GM18870 (cell line): ENCODE results near the gene SREK1IP1.
A peak's percentile ranks its signal among the peaks of the same experiment; 100 is the strongest.

Source experiments
- ATAC-seq: cut with Tn5 transposase; IDR thresholded peaks from one replicate; pipeline ENCODE4 v1.9.1; 2021; ENCODE audit warnings: moderate library complexity; ENCODE audit not compliant: unreplicated experiment

SREK1IP1 gene

GRCh38 chr5:64768358-64769312, at the start of gene SREK1IP1, which contains the start of gene CWC27:
TSS of gene SREK1IP1 (minus strand) at chr5:64768691. CDS start at chr5:64768517, 174 bp downstream.
TSS of gene CWC27 (plus strand) at chr5:64768930. CDS start at chr5:64769147, 217 bp downstream.
- peak; percentile 97 for ATAC-seq

GRCh38 chr5:64818245-64818644, 49.8 kb upstream of the SREK1IP1 start:
- no peak for ATAC-seq

DNA sequence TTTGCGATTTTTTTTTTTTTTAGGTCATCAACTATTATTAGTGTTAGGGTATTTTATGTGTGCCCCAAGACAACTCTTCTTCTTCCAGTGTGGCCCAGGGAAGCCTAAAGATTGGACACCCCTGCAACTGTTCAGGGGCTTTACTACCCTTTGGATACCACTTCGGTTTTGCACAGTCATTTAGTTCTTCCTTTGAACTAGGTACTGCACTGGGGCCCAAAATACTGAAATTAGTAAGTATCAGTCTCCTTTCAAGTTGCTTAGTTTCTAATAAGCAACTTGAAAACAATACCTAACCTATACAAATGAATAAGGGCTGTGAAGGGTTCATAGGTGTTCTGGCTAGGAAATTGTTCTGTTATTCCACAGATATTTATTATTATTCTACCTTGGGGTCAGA, 45.6 kb upstream of the SREK1IP1 start:
- ATAC-seq = peak; percentile 97

DNA sequence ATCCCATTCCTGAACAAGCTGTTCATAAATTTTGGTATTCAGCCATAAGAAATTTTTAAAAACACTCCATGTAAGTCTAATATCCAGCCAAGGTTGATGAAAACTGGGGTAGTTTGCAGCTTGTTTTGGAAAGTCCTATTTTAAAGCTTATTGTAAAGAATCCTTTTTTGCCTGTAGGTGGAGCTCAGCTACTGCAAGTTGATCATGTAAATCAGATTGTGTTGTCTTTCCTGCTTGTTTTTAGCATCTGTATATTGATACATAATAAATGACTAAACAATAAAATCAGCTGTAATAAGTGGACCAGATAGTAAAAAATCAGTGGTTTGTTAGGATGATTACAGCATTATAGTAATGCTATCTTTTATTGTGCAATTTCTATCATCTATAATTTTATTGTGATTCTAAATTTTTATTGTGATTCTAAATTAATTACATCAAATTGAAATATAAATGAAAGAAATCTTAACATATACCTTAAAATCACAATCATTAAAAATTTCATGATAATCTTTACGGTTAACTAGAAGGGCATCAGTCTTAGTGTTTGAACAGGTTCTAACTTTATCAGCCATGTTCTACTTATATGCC, 42.7 kb upstream of the SREK1IP1 start:
- ATAC-seq = no peak

DNA sequence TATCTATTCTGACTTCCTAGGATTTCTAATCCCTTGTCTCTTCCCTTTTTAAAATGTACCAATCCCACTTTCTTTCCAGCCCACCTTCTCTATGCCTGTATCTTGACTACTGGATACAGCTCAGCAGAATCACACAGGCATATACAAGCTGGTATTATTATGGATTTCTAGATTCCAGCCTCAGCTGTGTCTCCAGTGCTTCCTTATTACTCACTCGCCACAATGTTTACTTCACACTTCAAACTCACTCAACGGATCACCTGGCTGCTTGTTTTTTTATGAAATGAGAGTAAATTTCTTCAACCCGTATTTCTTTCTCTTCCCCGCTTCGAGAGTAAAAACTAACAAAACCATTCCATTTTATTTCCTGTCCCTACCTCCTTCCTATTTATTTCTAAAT, 39.0 kb upstream of the SREK1IP1 start:
- no peak for ATAC-seq

DNA sequence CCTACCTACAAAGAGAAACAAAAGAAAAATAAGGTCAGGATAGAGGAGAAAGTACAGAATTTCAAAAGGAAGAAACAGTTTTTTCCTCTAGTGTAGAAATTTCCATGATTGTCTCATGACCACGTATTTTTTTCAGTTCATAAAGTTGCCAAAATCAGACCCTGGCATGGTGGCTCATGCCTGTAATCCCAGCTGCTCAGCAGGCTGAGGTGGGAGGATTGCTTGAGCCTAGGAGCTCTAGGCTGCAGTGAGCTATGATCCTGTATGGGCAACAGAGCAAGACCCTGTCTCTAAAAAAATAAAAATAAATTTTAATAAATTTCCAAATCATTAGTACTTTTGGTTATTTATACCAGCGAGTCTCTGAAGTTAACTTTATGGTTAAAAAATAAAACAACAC, 38.0 kb upstream of the SREK1IP1 start:
- ATAC-seq = no peak

DNA sequence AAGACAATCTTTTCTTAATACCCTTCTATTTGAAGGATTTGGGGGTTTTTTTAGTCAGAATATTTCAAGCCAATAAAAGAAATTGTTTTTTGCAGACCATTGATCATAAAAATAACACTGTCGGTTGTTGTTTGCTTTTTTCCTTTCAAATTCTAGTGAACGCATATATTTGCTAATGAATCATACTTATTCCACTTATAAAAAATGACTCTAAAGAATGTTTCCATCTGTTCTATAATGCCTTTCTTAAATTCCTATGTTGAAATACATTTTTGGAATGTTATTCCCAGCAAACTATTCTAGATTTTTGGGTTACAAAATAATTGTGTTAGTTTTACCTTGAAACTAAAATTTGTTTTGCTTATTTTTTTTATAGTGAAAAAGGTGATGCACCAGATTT, 32.4 kb upstream of the SREK1IP1 start:
- ATAC-seq = no peak

DNA sequence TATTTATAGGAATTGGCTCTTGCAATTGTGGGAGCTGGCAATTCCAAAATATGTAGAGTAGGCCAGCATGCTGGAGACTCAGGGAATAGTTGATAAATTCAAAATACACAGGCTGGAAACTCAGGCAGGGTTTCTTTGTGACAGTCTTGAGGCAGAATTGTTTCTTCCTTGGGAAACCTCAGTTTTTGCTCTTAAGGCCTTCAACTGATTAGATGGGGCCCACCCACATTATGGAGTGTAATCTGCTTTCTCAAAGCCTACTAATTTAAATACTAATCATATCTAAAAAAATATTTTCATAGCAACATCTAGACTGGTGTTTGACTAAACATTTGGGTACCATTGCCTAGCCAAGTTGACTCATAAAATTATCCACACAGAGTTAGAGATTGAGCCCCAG, 27.8 kb upstream of the SREK1IP1 start:
- ATAC-seq = no peak

GRCh38 chr5:64794053-64794770, 25.7 kb upstream of the SREK1IP1 start:
- ATAC-seq = no peak

DNA sequence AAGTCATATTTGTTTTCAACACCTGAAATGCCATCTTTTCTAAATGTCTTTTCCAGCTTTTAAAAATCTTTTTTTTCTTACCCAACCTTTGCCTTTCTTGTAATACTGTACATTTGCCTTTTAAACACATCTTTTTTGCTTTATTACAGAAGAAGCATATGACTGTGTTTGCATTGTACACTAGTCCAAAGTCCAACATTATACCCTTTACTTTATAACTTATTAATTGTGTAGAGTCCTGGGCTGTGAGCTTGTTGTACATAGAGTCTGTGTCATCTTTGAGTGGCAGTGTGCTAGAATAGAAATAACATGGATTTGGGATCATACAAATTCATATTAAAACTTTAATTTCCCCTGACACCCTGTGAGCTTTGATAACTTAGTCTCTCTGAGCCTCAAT, 24.0 kb upstream of the SREK1IP1 start:
- no peak for ATAC-seq

- no peak for ATAC-seq
Measured at GRCh38 chr5:64790210-64790609, 21.7 kb upstream of the SREK1IP1 start.

GRCh38 chr5:64789457-64789856, 21.0 kb upstream of the SREK1IP1 start:
- no peak for ATAC-seq

DNA sequence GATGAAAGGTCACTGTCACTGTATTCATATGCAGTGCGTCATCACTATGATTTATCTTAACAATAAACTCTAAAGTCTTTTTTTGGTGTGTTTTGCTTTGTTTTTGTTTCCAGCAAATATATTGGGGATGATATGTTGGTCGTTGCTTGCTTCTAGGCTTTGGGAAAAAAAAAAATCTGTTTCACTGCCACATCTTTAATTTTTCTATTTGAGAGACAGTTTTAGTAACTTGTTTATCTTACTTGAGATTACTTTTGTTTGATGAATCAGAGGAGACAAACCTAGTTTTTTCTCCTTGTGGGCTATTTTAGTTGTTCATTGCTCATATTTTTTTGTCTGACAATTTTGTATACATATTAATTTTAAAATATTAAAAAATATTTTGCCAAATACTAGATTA, 19.7 kb upstream of the SREK1IP1 start:
- no peak for ATAC-seq

- no peak for ATAC-seq
Measured at GRCh38 chr5:64786372-64786771, 17.9 kb upstream of the SREK1IP1 start.

DNA sequence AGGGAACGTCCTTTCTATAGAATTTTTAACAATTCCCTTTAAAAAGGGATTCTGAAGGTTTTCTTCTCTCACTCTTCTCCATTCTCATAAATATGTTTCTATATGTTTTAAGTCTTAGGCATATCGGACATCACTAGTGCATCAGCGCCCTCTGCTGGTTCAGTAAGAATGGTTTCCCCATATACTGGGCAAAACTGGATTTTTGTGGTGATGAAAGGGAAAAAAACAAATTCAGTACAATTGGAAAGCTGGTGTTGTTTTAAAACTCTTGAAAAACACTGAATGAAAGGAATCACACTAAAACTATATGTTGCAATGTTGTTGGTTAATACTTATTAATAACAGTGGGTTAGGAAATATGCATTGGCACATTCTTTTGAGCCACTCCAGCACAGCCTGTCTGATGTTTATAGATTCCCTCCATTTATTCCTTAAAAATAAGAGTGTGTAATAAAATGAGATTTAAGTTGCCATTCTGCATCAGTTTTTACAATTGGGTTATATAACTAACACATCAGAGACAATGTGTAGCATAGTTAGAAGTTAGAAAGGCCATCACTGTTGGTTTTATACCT, 16.0 kb upstream of the SREK1IP1 start:
- ATAC-seq = peak; percentile 67

- ATAC-seq = no peak
Measured at GRCh38 chr5:64775291-64775690, 6.8 kb upstream of the SREK1IP1 start.

DNA sequence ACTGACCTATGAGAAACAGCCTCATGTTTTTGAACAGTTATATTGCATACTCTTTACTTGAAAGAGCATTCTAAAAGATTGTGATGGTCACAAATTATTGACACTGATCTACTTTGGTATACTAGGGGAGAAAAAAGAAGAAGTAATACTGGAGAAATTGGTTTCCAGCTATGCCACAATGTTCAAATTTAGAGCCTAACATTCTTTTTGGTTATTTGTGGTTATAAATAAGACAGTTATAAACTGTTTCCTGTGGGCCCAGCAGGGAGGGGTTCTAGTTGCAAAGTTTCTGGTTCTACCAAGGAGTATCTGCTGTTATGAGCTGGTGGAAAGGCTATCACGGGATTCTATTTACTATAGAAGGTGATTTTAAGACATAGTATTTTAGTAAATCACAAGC, 5.0 kb upstream of the SREK1IP1 start:
- ATAC-seq = peak; percentile 37

GRCh38 chr5:64771736-64772135, 3.2 kb upstream of the SREK1IP1 start:
- no peak for ATAC-seq

GRCh38 chr5:64769855-64770254, 1.4 kb upstream of the SREK1IP1 start:
- ATAC-seq = no peak

GRCh38 chr5:64767959-64768357, 533 bp downstream of the SREK1IP1 start:
- ATAC-seq = peak; percentile 3

GRCh38 chr5:64766941-64767340, 1.6 kb downstream of the SREK1IP1 start:
- ATAC-seq = no peak
